H1 (cell line): ENCODE results near the gene RBM42. TPM values are rescaled to one million over a fixed set of nuclear protein-coding genes. Genes with fewer than 3 reads are reported as not detected.

Experiments
- CBX5 ChIP-seq: fragments of 300-800, 300-1000 bp; sonication (generic); IDR thresholded peaks from 2 replicates; pipeline ENCODE4 v1.7.1; 2016; ENCODE audit warnings: antibody characterized with exemption, low read length, low read depth
- CHD1 ChIP-seq: IDR thresholded peaks from 2 replicates; pipeline ENCODE4 v1.6.1; 2012; ENCODE audit warnings: low read depth, low read length, improper control_type of control experiment
- EP300 ChIP-seq, 2 experiments: IDR thresholded peaks; 1 replicate in 1 of 2; 2 replicates in 1 of 2; pipeline ENCODE4 v1.6.1; 2011 to 2012; ENCODE audit warnings: low read depth in 2 of 2, low read length in 2 of 2, mild to moderate bottlenecking in 2 of 2, borderline replicate concordance in 1 of 2, inconsistent platforms in 1 of 2, moderate library complexity in 1 of 2
- FOSL1 ChIP-seq: IDR thresholded peaks from 2 replicates; pipeline ENCODE4 v1.6.1; 2011; ENCODE audit warnings: mild to moderate bottlenecking, low read depth, low read length, moderate library complexity; ENCODE audit not compliant: insufficient read depth
- HDAC6 ChIP-seq: IDR thresholded peaks from one replicate; pipeline ENCODE4 v1.7.1; 2012; ENCODE audit warnings: low read depth, mild to moderate bottlenecking, inconsistent platforms, low read length, moderate library complexity
- polyA plus RNA-seq, 7 experiments: library from polyadenylated mRNA; depleted of rRNA in 3 of 7; stranded (reverse) in 5 of 7; unstranded in 2 of 7; fragments of >200 nt in 5 of 7; fragments of 200-250 nt in 2 of 7; gene quantifications; 1 replicate in 5 of 7; 2 replicates in 1 of 7; 4 replicates in 1 of 7; pipeline versions ENCODE4 v1.2.1 to v1.2.3, GENCODE V29; 2011 to 2013; ENCODE audit warnings: missing spikeins in 2 of 7, mixed read lengths in 2 of 7
- total RNA-seq: library from RNA; stranded (reverse); fragmentation: NEBNext Ultra II Directional; extraction: Animal tissue kit (Norgen Biotek cat#: 25700); gene quantifications from 2 replicates; pipeline ENCODE4 v1.2.1, GENCODE V29; 2021

RBM42 gene
- total and polyA plus RNA-seq, 2 of the 8 experiments (the other 6 are each of a cell fraction or from before 2014, with no cell fraction given) = 59.8 to 80.8 TPM

GRCh38 chr19:35669566-35669965 is 40.7 kb downstream of the RBM42 start (continued):
- no peak for TF ChIP-seq EP300 (IDR thresholded peaks at IDR 0.05; ENCODE audit: borderline replicate concordance in 1 of 2, low read depth in 2 of 2, low read length in 2 of 2)
- TF ChIP-seq FOSL1 = no peak
- no peak for TF ChIP-seq CHD1
- no peak for TF ChIP-seq HDAC6
- no peak for TF ChIP-seq CBX5
